HG03159 (cell line): Measurements from ENCODE around the gene PTPA.
"Not testable (repeated sequence)": the region's sequence is repeated elsewhere in the genome, so short reads cannot be mapped to it uniquely, and the experiment has no call there.

ENCODE experiments used
- ATAC-seq: cut with Tn5 transposase; IDR thresholded peaks from one replicate; pipeline ENCODE4 v1.9.1; 2021; ENCODE audit warnings: mild to moderate bottlenecking, moderate library complexity; ENCODE audit not compliant: unreplicated experiment

The PTPA gene

GRCh38 chr9:129174724-129175514 lies 63.7 kb downstream of the PTPA start:
- no peak for ATAC-seq

GRCh38 chr9:129175515-129175824 lies 64.3 kb downstream of the PTPA start:
- ATAC-seq, result no peak

- ATAC-seq, result no peak
Measured at GRCh38 chr9:129175825-129176633, 64.8 kb downstream of the PTPA start.

GRCh38 chr9:129176701-129177442 lies 65.7 kb downstream of the PTPA start:
- ATAC-seq, result no peak

GRCh38 chr9:129177443-129177790 lies 66.2 kb downstream of the PTPA start:
- peak; percentile 13 for ATAC-seq

GRCh38 chr9:129177791-129178567 lies 66.8 kb downstream of the PTPA start, which contains the start of gene IER5L:
TSS of gene IER5L (minus strand) at chr9:129178261. CDS start at chr9:129178052, 209 bp downstream.
- peak; percentile 77 for ATAC-seq

- no peak for ATAC-seq
Measured at GRCh38 chr9:129178568-129179382, 67.6 kb downstream of the PTPA start.

- ATAC-seq, result no peak
Measured at GRCh38 chr9:129181246-129181645, 70.0 kb downstream of the PTPA start.

- ATAC-seq, result no peak
Measured at GRCh38 chr9:129182122-129182521, 70.9 kb downstream of the PTPA start.

- ATAC-seq, result no peak
Measured at GRCh38 chr9:129182625-129183494, 71.6 kb downstream of the PTPA start.

- ATAC-seq, result no peak
Measured at GRCh38 chr9:129183495-129184218, 72.4 kb downstream of the PTPA start.

GRCh38 chr9:129184219-129184524 lies 73.0 kb downstream of the PTPA start:
- ATAC-seq, result no peak

- ATAC-seq, result no peak
Measured at GRCh38 chr9:129184596-129185122, 73.4 kb downstream of the PTPA start.

- no peak for ATAC-seq
Measured at GRCh38 chr9:129185402-129185801, 74.2 kb downstream of the PTPA start.

- no peak for ATAC-seq
Measured at GRCh38 chr9:129185991-129186390, 74.8 kb downstream of the PTPA start.

GRCh38 chr9:129187042-129187441 lies 75.8 kb downstream of the PTPA start:
- ATAC-seq, result no peak

- not testable (repeated sequence) for ATAC-seq
Measured at GRCh38 chr9:129189971-129190370, 78.8 kb downstream of the PTPA start.

- ATAC-seq, result no peak
Measured at GRCh38 chr9:129191234-129191633, 80.0 kb downstream of the PTPA start.
